ENCODE results near the gene RPTOR. TPM values are rescaled to one million over a fixed set of nuclear protein-coding genes. Genes with fewer than 3 reads are reported as not detected.

RPTOR gene
- polyA plus RNA-seq, 1 of the 3 experiments (the other 2 are of a cell fraction), result 14.9 TPM

- no peaks in the 10 kb centered on the region for H3K79me2 ChIP-seq (ENCODE audit: insufficient read depth)
- H3K4me2 ChIP-seq, result no peak overlapping the region
- no peaks in the 10 kb centered on the region for H4K20me1 ChIP-seq (ENCODE audit: insufficient read depth)
- H3K27me3 ChIP-seq (ENCODE audit: insufficient read depth), result no peaks in the 10 kb centered on the region
- CTCF ChIA-PET, result interaction anchor here (1.0 to 1.1 kb wide), 2 partner anchors 12 to 20 kb away, joined by 3 read pairs; no protein-coding TSS in a partner anchor
- no peak overlapping the region for H3K4me3 ChIP-seq (ENCODE audit: low read depth in 2 of 2, low read length in 1 of 2)
- POLR2A ChIA-PET, result no interaction called here
- peaks cover 10 to 30% of the 10 kb centered on the region in 2 experiments for H3K4me1 ChIP-seq (ENCODE audit: control insufficient read depth in 1 of 2, insufficient read depth in 2 of 2, low read depth in 1 of 2, low read length in 1 of 2)
- no peak for DNase-seq
- H2AFZ ChIP-seq (ENCODE audit: low read depth), result no peak overlapping the region
- no peak overlapping the region for H3K9ac ChIP-seq
- H3K9me2 ChIP-seq, result no peaks in the 10 kb centered on the region
- H3K9me3 ChIP-seq, result no peaks in the 10 kb centered on the region
- H3K27ac ChIP-seq (ENCODE audit: low read depth in 2 of 2, low read length in 1 of 2), result no peak overlapping the region
- 96% methylated on average over 23 of the region's 30 CpGs for WGBS (ENCODE audit: low lambda C conversion rate)
- TF ChIP-seq TEAD4 (IDR thresholded peaks at IDR 0.05; ENCODE audit: borderline replicate concordance, insufficient read depth), result no peak
- no peak for TF ChIP-seq MXI1 (IDR thresholded peaks at IDR 0.05; ENCODE audit: low read depth, low read length)
- no peak for TF ChIP-seq FOSL2 (IDR thresholded peaks at IDR 0.05; ENCODE audit: borderline replicate concordance, low read depth)
- no peak for TF ChIP-seq IRF3 (IDR thresholded peaks at IDR 0.05; ENCODE audit: low read depth, low read length)
- TF ChIP-seq ZBTB33 (IDR thresholded peaks at IDR 0.05; ENCODE audit: borderline replicate concordance, low read depth), result no peak
- no peak for TF ChIP-seq TCF12 (IDR thresholded peaks at IDR 0.05)
- TF ChIP-seq CHD2 (IDR thresholded peaks at IDR 0.05; ENCODE audit: low read length, partially characterized antibody), result no peak
- no peak for TF ChIP-seq SIN3A (IDR thresholded peaks at IDR 0.05; ENCODE audit: borderline replicate concordance, low read depth, low read length)
- no peak for TF ChIP-seq RFX5 (IDR thresholded peaks at IDR 0.05; ENCODE audit: low read length)
- no peak for TF ChIP-seq RCOR1 (IDR thresholded peaks at IDR 0.05; ENCODE audit: low read length)
- TF ChIP-seq PBX3 (IDR thresholded peaks at IDR 0.05), result no peak
- TF ChIP-seq RXRA (IDR thresholded peaks at IDR 0.05; ENCODE audit: borderline replicate concordance, low read depth), result no peak
- no peak for TF ChIP-seq YY1 (IDR thresholded peaks at IDR 0.05; ENCODE audit: low read depth)
- TF ChIP-seq NFIC (IDR thresholded peaks at IDR 0.05; ENCODE audit: borderline replicate concordance), result no peak
- no peak for TF ChIP-seq FOXJ3 (CRISPR knock-in tag; IDR thresholded peaks at IDR 0.05)
- no peak for TF ChIP-seq NRF1 (IDR thresholded peaks at IDR 0.05; ENCODE audit: low read depth, low read length)
- TF ChIP-seq ELF1 (IDR thresholded peaks at IDR 0.05), result no peak
- H3K36me3 ChIP-seq (replicated peaks in 1 of 2; ENCODE audit: control insufficient read depth in 1 of 2, insufficient read depth in 2 of 2, low read length in 1 of 2), result peaks cover 0 to 13% of the 10 kb centered on the region in 2 experiments
- peaks cover 6% of the 10 kb centered on the region for H3F3A ChIP-seq (replicated peaks; ENCODE audit: insufficient read depth)
Observed at GRCh38 chr17:80838311-80839025, 293.8 kb downstream of the RPTOR start.
